Measurements from ENCODE around the gene SIVA1. TPM values are rescaled to one million over a fixed set of nuclear protein-coding genes. Genes with fewer than 3 reads are reported as not detected.

SIVA1 gene
- total RNA-seq, 2 donors from 2014 or later, result 82.5 to 87.3 TPM

GRCh38 chr14:104757238-104757585, 4.3 kb downstream of the SIVA1 start:
- H3K4me3 Mint-ChIP-seq, result no peak overlapping the region

GRCh38 chr14:104757681-104758392, 4.9 kb downstream of the SIVA1 start:
- WGBS, 2 experiments (ENCODE audit: insufficient coverage in 1 of 2, insufficient read length in 1 of 2), result 92 to 95% methylated on average over 18 to 19 of the region's 19 CpGs
- Histone ChIP-seq H3K4me1 (ENCODE audit: control insufficient read depth, insufficient read depth, low read length) (no peaks in the 10 kb centered on the region), H3K27ac (ENCODE audit: low read depth, low read length) (no peak overlapping the region), H3K9ac (ENCODE audit: extremely low read depth, low read length, poor library complexity, severe bottlenecking) (no peak overlapping the region), H3K36me3 (ENCODE audit: control insufficient read depth, insufficient read depth, low read length) (peaks cover 53% of the 10 kb centered on the region), H3K9me3 (ENCODE audit: control insufficient read depth, low read length) (no peaks in the 10 kb centered on the region), H3K4me3 (ENCODE audit: low read length) (no peak overlapping the region), H3K27me3 (ENCODE audit: control insufficient read depth, insufficient read depth, low read length, poor library complexity, severe bottlenecking) (no peaks in the 10 kb centered on the region)
- Mint-ChIP-seq H3K9me3 (no peaks in the 10 kb centered on the region), H3K27ac (no peak overlapping the region), H3K36me3 (ENCODE audit: low read depth) (peaks cover 44% of the 10 kb centered on the region), H3K4me3 (no peak overlapping the region), H3K4me1 (peaks cover 8% of the 10 kb centered on the region), H3K27me3 (ENCODE audit: insufficient read depth) (no peaks in the 10 kb centered on the region)
- TF ChIP-seq CTCF (conservative IDR thresholded peaks at IDR 0.05), result no peak
- DNase-seq, result no peak

More at GRCh38 chr14:104757238-104757585, 4.3 kb downstream of the SIVA1 start:
- no peak overlapping the region for H3K4me3 ChIP-seq (ENCODE audit: low read length)
- no peaks in the 10 kb centered on the region for H3K4me1 ChIP-seq (ENCODE audit: control insufficient read depth, insufficient read depth, low read length)
- DNase-seq, result no peak
- Mint-ChIP-seq H3K36me3 (ENCODE audit: low read depth) (peaks cover 41% of the 10 kb centered on the region), H3K27ac (no peak overlapping the region), H3K9me3 (peaks cover 3% of the 10 kb centered on the region), H3K4me1 (peaks cover 8% of the 10 kb centered on the region), H3K27me3 (ENCODE audit: insufficient read depth) (no peaks in the 10 kb centered on the region)
- H3K9me3 ChIP-seq (ENCODE audit: control insufficient read depth, low read length), result no peaks in the 10 kb centered on the region
- H3K27ac ChIP-seq (ENCODE audit: low read depth, low read length), result no peak overlapping the region
- 94 to 96% methylated on average over 9 to 10 of the region's 10 CpGs for WGBS, 2 experiments (ENCODE audit: insufficient coverage in 1 of 2, insufficient read length in 1 of 2)
- peaks cover 50% of the 10 kb centered on the region for H3K36me3 ChIP-seq (ENCODE audit: control insufficient read depth, insufficient read depth, low read length)
- no peaks in the 10 kb centered on the region for H3K27me3 ChIP-seq (ENCODE audit: control insufficient read depth, insufficient read depth, low read length, poor library complexity, severe bottlenecking)
- no peak overlapping the region for H3K9ac ChIP-seq (ENCODE audit: extremely low read depth, low read length, poor library complexity, severe bottlenecking)
- TF ChIP-seq CTCF (conservative IDR thresholded peaks at IDR 0.05), result no peak

GRCh38 chr14:104758981-104759969, 6.3 kb downstream of the SIVA1 start:
- 92 to 95% methylated on average over 16 to 30 of the region's 30 CpGs for WGBS, 2 experiments (ENCODE audit: insufficient coverage in 1 of 2, insufficient read length in 1 of 2)
- no peaks in the 10 kb centered on the region for H3K9me3 ChIP-seq (ENCODE audit: control insufficient read depth, low read length)
- Mint-ChIP-seq H3K4me3 (no peak overlapping the region), H3K27ac (no peak overlapping the region), H3K27me3 (ENCODE audit: insufficient read depth) (no peaks in the 10 kb centered on the region), H3K9me3 (no peaks in the 10 kb centered on the region), H3K36me3 (ENCODE audit: low read depth) (peaks cover 48% of the 10 kb centered on the region), H3K4me1 (peaks cover under 1% of the 10 kb centered on the region)
- H3K9ac ChIP-seq (ENCODE audit: extremely low read depth, low read length, poor library complexity, severe bottlenecking), result no peak overlapping the region
- no peak for DNase-seq
- no peak for TF ChIP-seq CTCF (conservative IDR thresholded peaks at IDR 0.05)
- H3K36me3 ChIP-seq (ENCODE audit: control insufficient read depth, insufficient read depth, low read length), result peaks cover 53% of the 10 kb centered on the region
- H3K27ac ChIP-seq (ENCODE audit: low read depth, low read length), result no peak overlapping the region
- H3K27me3 ChIP-seq (ENCODE audit: control insufficient read depth, insufficient read depth, low read length, poor library complexity, severe bottlenecking), result no peaks in the 10 kb centered on the region
- H3K4me3 ChIP-seq (ENCODE audit: low read length), result no peak overlapping the region
- no peaks in the 10 kb centered on the region for H3K4me1 ChIP-seq (ENCODE audit: control insufficient read depth, insufficient read depth, low read length)

Data from endodermal cell (in vitro differentiated cells).